ENCODE data around the gene ACSM4. TPM values are rescaled to one million over a fixed set of nuclear protein-coding genes. Genes with fewer than 3 reads are reported as not detected.
"Not testable (repeated sequence)": the region's sequence is repeated elsewhere in the genome, so short reads cannot be mapped to it uniquely, and the experiment has no call there.

The ACSM4 gene
- total RNA-seq, 4 donors from 2014 or later: not detected

DNA sequence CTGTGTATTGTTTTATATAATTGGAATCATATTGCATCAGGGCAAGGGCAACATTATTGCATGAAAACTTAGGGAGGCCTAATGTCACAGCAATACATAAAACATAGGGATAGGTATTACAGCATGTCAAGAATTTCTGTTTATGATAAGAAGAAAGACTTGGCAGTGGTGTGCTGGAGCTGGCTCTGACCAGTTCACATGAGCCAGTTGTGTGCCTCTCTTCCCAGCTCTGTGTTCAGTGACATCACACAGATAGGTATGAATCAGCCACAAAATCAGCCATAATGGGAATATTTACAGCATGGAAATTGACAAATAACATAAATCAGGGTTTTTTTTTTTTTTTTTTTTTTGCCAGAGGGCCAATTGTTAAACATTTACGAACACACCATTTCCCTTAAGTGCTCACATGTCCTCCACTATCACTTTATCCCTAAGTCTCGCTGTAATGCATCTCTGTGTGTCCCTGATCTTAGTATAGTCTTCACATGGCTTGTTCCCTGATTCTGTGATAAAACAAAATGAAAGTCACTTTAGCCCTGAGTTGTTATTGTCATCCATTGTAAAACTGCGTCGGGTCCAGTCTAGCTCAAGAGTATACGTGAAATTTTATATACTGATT is 31.9 kb upstream of the ACSM4 start:
- 90% methylated on average over 5 of the region's 5 CpGs for WGBS, 2 donors
- no peaks in the 10 kb centered on the region for H3K36me3 ChIP-seq
- TF ChIP-seq, protein P1, sequence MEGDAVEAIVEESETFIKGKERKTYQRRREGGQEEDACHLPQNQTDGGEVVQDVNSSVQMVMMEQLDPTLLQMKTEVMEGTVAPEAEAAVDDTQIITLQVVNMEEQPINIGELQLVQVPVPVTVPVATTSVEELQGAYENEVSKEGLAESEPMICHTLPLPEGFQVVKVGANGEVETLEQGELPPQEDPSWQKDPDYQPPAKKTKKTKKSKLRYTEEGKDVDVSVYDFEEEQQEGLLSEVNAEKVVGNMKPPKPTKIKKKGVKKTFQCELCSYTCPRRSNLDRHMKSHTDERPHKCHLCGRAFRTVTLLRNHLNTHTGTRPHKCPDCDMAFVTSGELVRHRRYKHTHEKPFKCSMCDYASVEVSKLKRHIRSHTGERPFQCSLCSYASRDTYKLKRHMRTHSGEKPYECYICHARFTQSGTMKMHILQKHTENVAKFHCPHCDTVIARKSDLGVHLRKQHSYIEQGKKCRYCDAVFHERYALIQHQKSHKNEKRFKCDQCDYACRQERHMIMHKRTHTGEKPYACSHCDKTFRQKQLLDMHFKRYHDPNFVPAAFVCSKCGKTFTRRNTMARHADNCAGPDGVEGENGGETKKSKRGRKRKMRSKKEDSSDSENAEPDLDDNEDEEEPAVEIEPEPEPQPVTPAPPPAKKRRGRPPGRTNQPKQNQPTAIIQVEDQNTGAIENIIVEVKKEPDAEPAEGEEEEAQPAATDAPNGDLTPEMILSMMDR (IDR thresholded peaks at IDR 0.05): no peak
- TF ChIP-seq EP300 (IDR thresholded peaks at IDR 0.05) (no peak), POLR2A (IDR thresholded peaks at IDR 0.05) (no peak)

DNA sequence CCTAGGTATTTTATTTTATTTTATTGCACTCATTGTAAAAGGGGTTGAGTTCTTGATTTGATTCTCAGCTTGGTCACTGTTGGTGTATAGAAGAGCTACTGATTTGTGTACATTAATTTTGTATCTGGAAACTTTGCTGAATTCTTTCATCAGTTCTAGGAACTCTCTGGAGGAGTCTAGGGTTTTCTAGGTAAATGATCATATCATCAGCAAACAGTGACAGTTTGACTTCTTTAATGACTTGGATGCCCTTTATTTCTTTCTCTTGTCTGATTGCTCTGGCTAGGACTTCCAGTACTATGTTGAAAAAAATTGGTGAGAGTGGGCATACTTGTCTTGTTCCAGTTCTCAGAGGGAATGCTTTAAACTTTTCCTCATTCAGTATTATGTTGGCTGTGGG is 28.4 kb upstream of the ACSM4 start:
- not testable (repeated sequence) for H3K4me3 ChIP-seq; H3K4me1 ChIP-seq; H3K9me3 ChIP-seq; DNase-seq (ENCODE audit: low spot score in 2 of 2); H3K36me3 ChIP-seq; H3K27me3 ChIP-seq; H3K27ac ChIP-seq

More for the DNA sequence above, 31.9 kb upstream of the ACSM4 start:
- no peak for DNase-seq (ENCODE audit: low spot score in 2 of 2)
- Histone ChIP-seq H3K27ac (no peak overlapping the region), H3K9me3 (no peaks in the 10 kb centered on the region), H3K4me3 (no peak overlapping the region), H3K4me1 (no peaks in the 10 kb centered on the region), H3K27me3 (no peaks in the 10 kb centered on the region)

DNA sequence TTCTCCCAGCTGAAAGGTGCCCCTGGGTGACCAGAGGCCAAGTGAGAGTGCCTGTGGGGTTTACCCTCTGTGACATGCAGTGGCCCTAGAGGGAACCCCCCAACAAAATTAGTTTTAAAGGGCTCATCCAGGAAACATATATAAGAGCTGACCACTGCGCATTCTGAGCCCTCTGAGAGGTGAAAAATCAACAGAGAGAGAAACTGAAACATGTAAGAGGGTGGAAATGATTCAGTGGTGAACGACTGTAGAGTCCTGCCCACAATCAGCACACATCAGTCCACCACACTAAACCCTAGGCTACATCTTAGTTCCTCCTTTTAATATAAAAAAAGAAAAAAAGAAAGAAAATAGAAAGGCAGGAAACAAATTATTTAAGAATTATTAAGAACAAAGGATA is 21.0 kb upstream of the ACSM4 start:
- Histone ChIP-seq H3K4me1 (no peaks in the 10 kb centered on the region), H3K27ac (no peak overlapping the region), H3K36me3 (no peaks in the 10 kb centered on the region), H3K27me3 (no peaks in the 10 kb centered on the region), H3K9me3 (peaks cover 0 to 16% (median 0%) of the 10 kb centered on the region in 4 donors), H3K4me3 (no peak overlapping the region)
- TF ChIP-seq EP300 (IDR thresholded peaks at IDR 0.05) (no peak), POLR2A (IDR thresholded peaks at IDR 0.05) (no peak)
- TF ChIP-seq, protein P1 (IDR thresholded peaks at IDR 0.05): no peak
- DNase-seq (ENCODE audit: low spot score in 2 of 2): no peak
- WGBS, 2 donors: 43 to 46% methylated on average over 2 of the region's 2 CpGs

DNA sequence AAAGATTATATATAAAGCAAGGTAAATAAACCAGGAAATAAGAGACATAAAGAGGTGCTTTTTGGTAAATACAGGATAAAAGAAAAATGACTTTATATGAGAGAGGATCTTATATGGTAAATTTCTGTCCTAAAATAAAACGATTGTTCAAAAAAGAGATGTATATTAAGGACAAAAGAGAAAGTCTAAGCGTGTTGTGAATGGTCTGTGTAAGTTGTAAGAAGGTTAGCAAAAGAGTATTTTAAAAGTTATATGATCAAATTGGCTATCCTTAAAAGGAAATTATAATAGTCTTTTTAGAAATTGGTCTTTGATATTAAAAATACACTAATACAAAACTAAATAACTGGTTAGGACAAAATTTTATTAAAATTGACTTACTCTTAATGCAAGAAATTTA is 14.1 kb upstream of the ACSM4 start:
- Histone ChIP-seq H3K36me3 (no peaks in the 10 kb centered on the region), H3K4me3 (no peak overlapping the region), H3K4me1 (no peaks in the 10 kb centered on the region), H3K9me3 (peaks cover 0 to 20% (median 2%) of the 10 kb centered on the region in 4 donors), H3K27me3 (no peaks in the 10 kb centered on the region), H3K27ac (no peak overlapping the region)
- TF ChIP-seq EP300 (IDR thresholded peaks at IDR 0.05) (no peak), POLR2A (IDR thresholded peaks at IDR 0.05) (no peak)
- TF ChIP-seq, protein P1 (IDR thresholded peaks at IDR 0.05): no peak
- WGBS, 2 donors: 55 to 60% methylated on average over 2 of the region's 2 CpGs
- DNase-seq (ENCODE audit: low spot score in 2 of 2): no peak

DNA sequence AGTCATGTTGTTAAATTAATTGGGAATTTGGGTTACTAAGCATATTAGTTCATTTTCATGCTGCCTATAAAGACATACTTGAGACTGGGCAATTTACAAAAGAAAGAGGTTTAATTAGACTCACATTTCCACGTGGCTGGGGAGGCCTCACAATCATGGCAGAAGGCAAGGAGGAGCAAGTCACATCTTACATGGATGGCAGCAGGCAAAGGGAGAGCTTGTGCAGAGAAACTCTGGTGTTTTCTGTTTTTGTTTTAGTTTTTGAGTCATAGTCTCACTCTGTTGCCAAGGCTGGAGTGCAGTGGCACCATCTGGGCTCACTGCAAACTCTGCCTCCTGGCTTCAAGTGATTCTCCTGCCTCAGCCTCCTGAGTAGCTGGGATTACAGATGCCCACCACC is 13.3 kb upstream of the ACSM4 start:
- not testable (repeated sequence) for H3K36me3 ChIP-seq; H3K4me1 ChIP-seq; DNase-seq (ENCODE audit: low spot score in 2 of 2); H3K27ac ChIP-seq; H3K27me3 ChIP-seq; H3K4me3 ChIP-seq
- H3K9me3 ChIP-seq: peaks cover 0 to 18% (median 2%) of the 10 kb centered on the region in 4 donors
- WGBS, 2 donors: 33 to 50% methylated on average over 1 of the region's 1 CpG

DNA sequence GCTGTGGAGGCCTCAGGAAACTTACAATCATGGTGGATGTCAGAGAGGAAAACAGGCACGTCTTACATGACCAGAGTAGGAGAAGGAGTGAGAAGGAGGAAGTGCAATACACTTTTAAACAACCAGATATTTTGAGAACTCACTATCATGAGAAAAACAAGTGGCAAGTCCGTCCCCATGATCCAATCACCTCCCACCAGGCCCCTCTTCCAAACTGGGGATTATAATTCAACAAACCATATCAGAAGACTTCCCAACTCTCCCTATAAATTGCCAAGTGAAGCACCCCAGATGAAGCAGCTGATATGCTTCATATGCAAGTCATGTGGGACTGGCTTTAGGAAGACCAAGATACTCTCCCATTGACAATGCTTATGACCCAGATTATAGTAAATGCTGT is 11.6 kb upstream of the ACSM4 start:
- Histone ChIP-seq H3K36me3 (no peaks in the 10 kb centered on the region), H3K9me3 (peaks cover 0 to 7% (median 2%) of the 10 kb centered on the region in 4 donors), H3K27ac (no peak overlapping the region), H3K27me3 (no peaks in the 10 kb centered on the region), H3K4me1 (no peaks in the 10 kb centered on the region), H3K4me3 (no peak overlapping the region)
- TF ChIP-seq EP300 (IDR thresholded peaks at IDR 0.05) (no peak), POLR2A (IDR thresholded peaks at IDR 0.05) (no peak)
- TF ChIP-seq, protein P1 (IDR thresholded peaks at IDR 0.05): no peak
- no peak for DNase-seq (ENCODE audit: low spot score in 2 of 2)
- WGBS, 2 donors: 53 to 61% methylated on average over 2 of the region's 2 CpGs
